Duodenal mucosa (tissue), 2 donors: ENCODE data around the gene IFT27.

ENCODE experiments used
- H3K27ac ChIP-seq: one replicate; pipeline ENCODE4 v1.7.0; 2013; ENCODE audit warnings: low read depth, low read length
- H3K27me3 ChIP-seq, 2 donors: one replicate each; pipeline ENCODE4 v1.7.0; 2013; ENCODE audit warnings: low read length in 2 of 2, control low read depth in 1 of 2; ENCODE audit not compliant: insufficient read depth in 2 of 2, control insufficient read depth in 1 of 2
- H3K36me3 ChIP-seq, 2 donors: one replicate each; pipeline ENCODE4 v1.7.0; 2013; ENCODE audit warnings: low read length in 2 of 2, control low read depth in 1 of 2; ENCODE audit not compliant: insufficient read depth in 2 of 2, control insufficient read depth in 1 of 2
- H3K4me1 ChIP-seq, 2 donors: one replicate each; pipeline ENCODE4 v1.7.0; 2013; ENCODE audit warnings: low read length in 2 of 2, control low read depth in 1 of 2; ENCODE audit not compliant: insufficient read depth in 2 of 2, control insufficient read depth in 1 of 2
- H3K4me3 ChIP-seq, 2 donors: one replicate each; pipeline ENCODE4 v1.7.0; 2013; ENCODE audit warnings: low read length in 2 of 2, low read depth in 1 of 2
- H3K9ac ChIP-seq, 2 donors: one replicate each; pipeline ENCODE4 v1.7.0; 2013; ENCODE audit warnings: low read length in 2 of 2, low read depth in 1 of 2
- H3K9me3 ChIP-seq, 2 donors: one replicate each; pipeline ENCODE4 v1.7.0; 2013; ENCODE audit warnings: low read length in 2 of 2, control low read depth in 1 of 2; ENCODE audit not compliant: control insufficient read depth in 1 of 2

Gene IFT27

DNA sequence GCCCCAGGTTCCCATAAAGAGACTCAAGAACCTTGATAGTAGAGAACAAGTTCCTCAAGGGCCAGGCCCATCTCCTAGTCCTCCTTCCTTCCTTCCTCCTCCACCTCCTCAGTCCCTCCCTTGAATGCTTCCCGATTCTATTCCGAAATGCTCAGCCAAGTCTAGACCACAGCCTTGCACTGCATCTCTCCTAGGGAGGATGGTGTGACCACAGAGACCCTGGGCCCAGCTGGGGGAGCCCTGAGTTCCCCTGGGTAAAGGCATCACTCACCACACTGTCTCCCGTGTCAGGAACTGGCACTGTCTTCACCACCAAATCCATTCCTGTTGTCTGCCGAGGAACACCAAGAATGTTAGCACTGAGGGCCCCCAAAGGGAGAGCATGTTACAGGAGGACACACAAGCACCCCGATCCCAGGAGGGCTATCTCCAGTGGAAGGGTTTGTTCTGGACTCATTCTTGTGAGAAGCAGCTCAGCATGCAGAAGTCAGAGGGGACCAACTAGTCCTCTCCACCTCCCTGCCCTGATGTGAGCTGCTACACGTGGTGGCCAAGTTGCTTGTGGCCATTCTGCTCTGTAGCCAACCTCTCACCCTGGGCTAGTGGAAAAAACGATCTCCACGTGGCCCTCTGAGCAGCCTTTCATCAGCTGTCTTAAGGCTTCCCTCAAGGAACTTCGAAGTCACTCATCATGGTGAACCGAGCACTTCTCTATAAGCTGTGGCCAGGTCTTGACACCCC is 8.7 kb downstream of the IFT27 start:
- peaks cover 14 to 21% of the 10 kb centered on the region in 2 donors for H3K4me1 ChIP-seq
- no peak overlapping the region for H3K9ac ChIP-seq
- no peaks in the 10 kb centered on the region for H3K9me3 ChIP-seq
- no peak overlapping the region for H3K4me3 ChIP-seq
- peaks cover 4 to 16% of the 10 kb centered on the region in 2 donors for H3K36me3 ChIP-seq
- H3K27me3 ChIP-seq, result no peaks in the 10 kb centered on the region
- no peak overlapping the region for H3K27ac ChIP-seq

DNA sequence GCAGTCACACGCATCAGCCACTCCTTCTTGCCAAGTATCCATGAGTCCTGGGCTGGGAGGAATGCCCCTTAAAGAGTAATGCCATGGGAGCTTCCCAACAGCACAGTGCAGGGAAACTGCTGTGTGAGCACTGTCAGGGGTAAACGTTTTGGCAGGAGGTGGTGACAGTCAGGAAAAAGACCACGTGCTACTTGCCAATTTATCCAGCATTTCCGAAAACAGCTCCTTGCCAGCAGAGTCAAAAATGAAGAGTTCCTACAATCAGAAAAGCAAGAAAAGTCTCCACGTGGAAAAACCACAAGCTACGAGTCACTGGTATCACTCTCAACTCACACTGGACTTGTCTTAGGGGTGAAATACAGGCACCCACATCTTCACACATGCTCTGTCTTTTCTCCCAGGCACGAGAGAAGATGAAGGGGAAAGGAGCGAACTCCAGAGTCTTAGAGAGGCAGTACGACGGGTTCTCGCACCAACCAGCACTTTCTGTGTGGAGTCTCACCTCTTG is 9.9 kb downstream of the IFT27 start:
- peaks cover 4 to 14% of the 10 kb centered on the region in 2 donors for H3K36me3 ChIP-seq
- no peak overlapping the region for H3K9ac ChIP-seq
- H3K4me3 ChIP-seq, result no peak overlapping the region
- H3K27me3 ChIP-seq, result no peaks in the 10 kb centered on the region
- H3K27ac ChIP-seq, result no peak overlapping the region
- no peaks in the 10 kb centered on the region for H3K9me3 ChIP-seq
- peaks cover 14 to 21% of the 10 kb centered on the region in 2 donors for H3K4me1 ChIP-seq

DNA sequence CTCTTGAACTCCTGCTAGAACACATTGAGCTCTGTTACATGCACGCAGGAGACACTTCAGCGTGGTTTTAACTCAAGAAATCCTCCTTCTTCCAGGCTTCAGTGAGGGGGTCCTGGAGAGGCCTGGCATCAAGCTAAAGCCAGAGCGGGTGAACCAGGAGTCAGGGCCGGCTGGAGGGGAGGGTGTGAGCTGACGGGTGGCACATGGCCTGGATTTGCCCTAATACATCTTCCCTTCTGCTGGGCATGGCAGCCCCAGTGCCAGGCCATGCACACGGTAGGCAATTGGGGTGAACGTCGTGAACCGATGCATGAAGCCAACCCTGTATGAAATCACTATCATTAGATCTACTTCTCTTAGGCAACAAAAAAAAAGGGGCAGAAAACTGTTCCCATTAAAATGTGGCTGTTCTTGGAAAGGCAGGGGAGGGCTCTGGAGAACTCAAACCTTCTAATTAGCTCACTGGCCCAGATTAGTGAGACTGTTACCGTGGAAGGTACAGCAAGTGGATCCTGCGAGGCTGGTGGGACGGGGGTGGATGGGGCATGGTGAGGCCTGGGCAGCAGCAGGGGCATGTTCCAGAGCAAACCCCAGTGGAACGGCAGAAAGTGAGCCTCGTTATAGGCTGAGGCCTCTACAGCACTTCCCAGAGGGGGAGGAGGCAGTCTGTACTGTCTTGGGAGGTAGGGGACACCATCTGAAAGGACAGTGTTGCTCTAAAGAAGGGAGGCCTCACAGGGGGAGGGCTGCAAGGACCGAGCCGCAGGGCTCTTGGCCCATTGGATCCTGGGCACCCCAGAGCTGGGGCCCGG is 10.6 kb downstream of the IFT27 start:
- no peaks in the 10 kb centered on the region for H3K27me3 ChIP-seq
- peaks cover 4 to 14% of the 10 kb centered on the region in 2 donors for H3K36me3 ChIP-seq

DNA sequence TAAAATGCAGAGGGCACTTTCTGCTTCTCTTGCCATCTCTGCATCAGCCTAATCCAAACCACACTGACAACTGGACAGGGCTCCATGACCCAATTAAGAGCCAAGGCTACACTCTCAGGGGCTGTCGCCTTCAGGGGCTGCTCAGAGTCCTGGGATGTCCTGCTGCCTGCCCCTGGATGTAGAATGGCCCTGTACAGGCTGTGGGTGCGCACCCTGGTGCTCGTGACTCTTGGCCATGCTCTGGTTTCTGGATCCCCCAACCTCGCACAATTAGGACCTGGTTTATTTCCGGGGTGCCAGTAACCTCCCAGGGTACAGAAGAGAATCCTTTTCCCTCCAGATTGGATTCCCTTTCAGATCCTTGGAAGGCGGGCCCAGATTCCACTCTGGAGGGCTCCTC is 11.3 kb downstream of the IFT27 start:
- Histone ChIP-seq H3K4me1 (peaks cover 14 to 21% of the 10 kb centered on the region in 2 donors), H3K9me3 (no peaks in the 10 kb centered on the region), H3K27me3 (no peaks in the 10 kb centered on the region), H3K4me3 (no peak overlapping the region), H3K36me3 (peaks cover 4 to 14% of the 10 kb centered on the region in 2 donors), H3K27ac (no peak overlapping the region), H3K9ac (no peak overlapping the region)

More for the DNA sequence above, 10.6 kb downstream of the IFT27 start:
- Histone ChIP-seq H3K9me3 (no peaks in the 10 kb centered on the region), H3K9ac (no peak overlapping the region), H3K4me3 (no peak overlapping the region), H3K27ac (no peak overlapping the region), H3K4me1 (peaks cover 14 to 21% of the 10 kb centered on the region in 2 donors)

DNA sequence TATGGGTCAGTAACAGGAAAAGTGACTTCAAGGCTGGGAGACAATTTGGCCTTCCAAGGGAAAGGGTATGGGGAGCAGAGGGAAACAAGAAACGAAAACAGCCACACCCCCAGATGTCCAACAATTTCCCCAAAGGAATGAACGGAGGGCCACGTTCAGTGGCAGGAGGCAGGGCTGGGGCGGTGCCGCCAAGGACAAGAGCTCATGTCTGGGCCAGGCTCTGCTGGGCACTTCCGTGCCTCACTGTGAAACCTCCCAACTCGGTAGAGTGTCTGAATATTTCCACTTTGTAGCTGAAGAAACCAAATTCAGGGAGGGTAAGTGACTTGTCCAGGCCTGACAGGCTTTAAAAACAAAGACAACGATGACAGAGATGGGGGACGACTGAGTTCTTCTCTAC is 11.9 kb downstream of the IFT27 start:
- Histone ChIP-seq H3K4me3 (no peak overlapping the region), H3K27me3 (no peaks in the 10 kb centered on the region), H3K36me3 (peaks cover 4 to 14% of the 10 kb centered on the region in 2 donors), H3K27ac (no peak overlapping the region), H3K4me1 (peaks cover 14 to 21% of the 10 kb centered on the region in 2 donors), H3K9ac (no peak overlapping the region), H3K9me3 (no peaks in the 10 kb centered on the region)

DNA sequence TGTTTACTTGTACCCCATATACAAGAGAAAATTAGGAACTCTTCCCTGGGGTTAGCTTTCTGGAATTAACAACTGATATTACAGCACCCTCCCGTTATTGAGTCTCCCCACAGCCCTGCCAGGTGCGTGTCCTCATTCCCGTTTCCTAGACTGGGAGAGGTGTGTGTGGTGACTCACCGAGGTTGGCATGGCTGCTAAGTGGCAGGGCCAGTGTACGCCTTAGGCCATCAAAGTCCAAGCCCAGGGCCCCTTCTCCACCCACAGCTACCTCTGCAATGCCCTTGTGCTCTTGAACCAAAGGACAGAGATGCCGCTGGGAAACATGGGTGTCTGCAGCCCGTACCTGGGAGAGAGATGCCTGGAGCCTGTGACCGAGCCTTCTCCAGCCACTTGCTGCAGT is 12.3 kb downstream of the IFT27 start:
- Histone ChIP-seq H3K4me1 (peaks cover 14 to 21% of the 10 kb centered on the region in 2 donors), H3K9me3 (no peaks in the 10 kb centered on the region), H3K9ac (no peak overlapping the region), H3K27me3 (no peaks in the 10 kb centered on the region), H3K4me3 (no peak overlapping the region), H3K36me3 (peaks cover 4 to 14% of the 10 kb centered on the region in 2 donors), H3K27ac (no peak overlapping the region)

DNA sequence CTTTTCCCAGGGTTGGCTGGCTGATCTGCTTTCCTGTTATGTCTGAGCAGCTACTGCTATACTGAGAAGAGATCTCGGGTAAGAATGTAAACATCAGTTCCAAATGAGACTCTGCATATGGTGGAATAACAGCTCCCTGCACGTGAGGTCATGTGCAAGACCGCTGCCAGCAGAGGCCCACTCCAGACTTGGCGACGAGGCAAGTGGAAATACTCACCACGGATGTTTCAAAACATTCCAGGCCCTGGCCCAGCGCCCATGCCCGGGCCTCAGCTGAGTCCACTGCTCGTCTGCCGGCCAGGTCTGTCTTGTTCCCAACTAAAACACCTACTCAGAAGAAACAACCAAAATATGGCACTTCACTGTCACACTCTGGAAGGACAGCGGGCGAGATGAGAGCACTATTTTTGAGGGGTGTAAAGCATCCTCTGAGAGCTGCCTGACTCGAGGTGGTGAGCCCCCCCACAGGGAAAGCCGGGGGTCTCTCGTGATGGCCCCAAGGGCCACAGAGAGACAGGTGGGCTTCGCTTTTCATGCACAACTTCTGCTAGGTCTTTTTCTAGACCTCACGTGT is 13.1 kb downstream of the IFT27 start:
- H3K4me1 ChIP-seq, result peaks cover 14 to 21% of the 10 kb centered on the region in 2 donors
- H3K9ac ChIP-seq, result no peak overlapping the region
- H3K9me3 ChIP-seq, result no peaks in the 10 kb centered on the region
- no peak overlapping the region for H3K4me3 ChIP-seq
- H3K36me3 ChIP-seq, result peaks cover 4 to 14% of the 10 kb centered on the region in 2 donors
- H3K27ac ChIP-seq, result no peak overlapping the region
- no peaks in the 10 kb centered on the region for H3K27me3 ChIP-seq

DNA sequence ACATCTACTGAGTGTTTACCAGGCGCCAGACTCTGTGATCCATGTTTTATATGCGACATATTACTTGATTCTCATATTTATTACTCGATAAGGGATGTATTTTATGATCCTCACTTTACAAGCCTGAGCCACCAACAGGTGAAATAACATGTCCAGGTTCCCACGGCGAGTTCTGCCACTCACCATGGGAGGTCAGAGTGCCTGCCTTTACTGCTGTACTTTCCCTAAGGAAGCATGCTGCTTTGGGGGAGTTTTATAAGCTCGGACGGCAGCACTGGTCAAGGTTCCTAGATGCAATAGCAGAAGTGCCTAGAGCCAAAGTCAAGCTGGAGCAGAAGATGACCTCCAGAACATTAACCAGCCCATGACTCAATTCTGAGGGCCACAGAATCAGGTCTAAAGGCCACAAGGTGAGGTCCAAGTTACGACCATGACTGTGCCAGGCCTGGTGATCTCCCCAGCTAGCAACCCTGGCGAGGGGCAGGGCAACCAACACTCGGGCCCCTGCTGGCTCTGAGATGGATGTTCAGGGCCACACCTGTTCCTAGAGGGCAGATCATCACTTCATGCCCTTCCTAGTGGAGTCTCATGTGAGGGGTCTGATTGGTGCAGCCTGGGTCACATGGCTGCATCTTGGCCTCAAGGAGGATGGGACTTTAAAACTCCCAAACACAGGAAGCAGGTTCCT is 14.2 kb downstream of the IFT27 start:
- H3K9me3 ChIP-seq, result no peaks in the 10 kb centered on the region
- H3K27me3 ChIP-seq, result no peaks in the 10 kb centered on the region
- H3K4me3 ChIP-seq, result no peak overlapping the region
- H3K9ac ChIP-seq, result no peak overlapping the region
- H3K4me1 ChIP-seq, result peaks cover 14 to 21% of the 10 kb centered on the region in 2 donors
- no peak overlapping the region for H3K27ac ChIP-seq
- peaks cover 4 to 5% of the 10 kb centered on the region in 2 donors for H3K36me3 ChIP-seq

DNA sequence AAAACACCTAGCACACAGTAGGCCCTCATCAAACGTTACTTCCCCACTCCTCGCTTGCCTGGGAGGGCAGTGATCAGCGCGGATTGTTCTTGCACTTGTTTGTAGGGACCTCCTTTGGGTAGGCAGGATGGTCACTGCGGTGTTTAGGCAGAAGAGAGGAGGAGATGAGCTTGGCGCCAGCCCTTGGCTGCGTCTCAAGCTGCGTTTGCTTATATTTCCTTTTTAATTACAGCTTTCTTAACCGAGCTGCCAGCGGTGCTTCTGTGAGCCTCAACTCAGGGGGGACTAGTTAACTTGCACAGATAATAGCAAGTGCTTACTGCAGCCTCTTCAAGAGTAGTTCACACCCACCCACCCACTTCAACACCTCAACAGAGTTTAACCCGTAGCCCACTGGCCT is 15.1 kb downstream of the IFT27 start:
- H3K9me3 ChIP-seq, result no peaks in the 10 kb centered on the region
- peaks cover 3 to 4% of the 10 kb centered on the region in 2 donors for H3K36me3 ChIP-seq
- peaks cover 0 to 2% of the 10 kb centered on the region in 2 donors for H3K27me3 ChIP-seq
- H3K4me3 ChIP-seq, result no peak overlapping the region
- no peak overlapping the region for H3K27ac ChIP-seq
- no peak overlapping the region for H3K9ac ChIP-seq
- H3K4me1 ChIP-seq, result peaks cover 14 to 21% of the 10 kb centered on the region in 2 donors
